ENCODE measurements around the gene PAK1. TPM values are rescaled to one million over a fixed set of nuclear protein-coding genes. Genes with fewer than 3 reads are reported as not detected.

PAK1 gene
- total RNA-seq, 1 donor from 2014 or later, result 39.8 TPM

GRCh38 chr11:77374108-77374507 lies 99.8 kb downstream of the PAK1 start:
- TF ChIP-seq, protein P1, sequence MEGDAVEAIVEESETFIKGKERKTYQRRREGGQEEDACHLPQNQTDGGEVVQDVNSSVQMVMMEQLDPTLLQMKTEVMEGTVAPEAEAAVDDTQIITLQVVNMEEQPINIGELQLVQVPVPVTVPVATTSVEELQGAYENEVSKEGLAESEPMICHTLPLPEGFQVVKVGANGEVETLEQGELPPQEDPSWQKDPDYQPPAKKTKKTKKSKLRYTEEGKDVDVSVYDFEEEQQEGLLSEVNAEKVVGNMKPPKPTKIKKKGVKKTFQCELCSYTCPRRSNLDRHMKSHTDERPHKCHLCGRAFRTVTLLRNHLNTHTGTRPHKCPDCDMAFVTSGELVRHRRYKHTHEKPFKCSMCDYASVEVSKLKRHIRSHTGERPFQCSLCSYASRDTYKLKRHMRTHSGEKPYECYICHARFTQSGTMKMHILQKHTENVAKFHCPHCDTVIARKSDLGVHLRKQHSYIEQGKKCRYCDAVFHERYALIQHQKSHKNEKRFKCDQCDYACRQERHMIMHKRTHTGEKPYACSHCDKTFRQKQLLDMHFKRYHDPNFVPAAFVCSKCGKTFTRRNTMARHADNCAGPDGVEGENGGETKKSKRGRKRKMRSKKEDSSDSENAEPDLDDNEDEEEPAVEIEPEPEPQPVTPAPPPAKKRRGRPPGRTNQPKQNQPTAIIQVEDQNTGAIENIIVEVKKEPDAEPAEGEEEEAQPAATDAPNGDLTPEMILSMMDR (IDR thresholded peaks at IDR 0.05), result no peak
- no peaks in the 10 kb centered on the region for H3K27me3 ChIP-seq
- no peaks in the 10 kb centered on the region for H3K9me3 ChIP-seq
- peaks cover 3 to 49% of the 10 kb centered on the region in 2 donors for H3K36me3 ChIP-seq
- no peak overlapping the region for H3K27ac ChIP-seq
- no peak for DNase-seq (ENCODE audit: low spot score in 2 of 2)
- H3K4me1 ChIP-seq, result no peaks in the 10 kb centered on the region
- no peak overlapping the region for H3K4me3 ChIP-seq
- intact Hi-C loops (cut with DNase I), result loop anchor here (10.0 kb wide), 1 partner anchor 171 kb away; no protein-coding TSS in a partner anchor

DNA sequence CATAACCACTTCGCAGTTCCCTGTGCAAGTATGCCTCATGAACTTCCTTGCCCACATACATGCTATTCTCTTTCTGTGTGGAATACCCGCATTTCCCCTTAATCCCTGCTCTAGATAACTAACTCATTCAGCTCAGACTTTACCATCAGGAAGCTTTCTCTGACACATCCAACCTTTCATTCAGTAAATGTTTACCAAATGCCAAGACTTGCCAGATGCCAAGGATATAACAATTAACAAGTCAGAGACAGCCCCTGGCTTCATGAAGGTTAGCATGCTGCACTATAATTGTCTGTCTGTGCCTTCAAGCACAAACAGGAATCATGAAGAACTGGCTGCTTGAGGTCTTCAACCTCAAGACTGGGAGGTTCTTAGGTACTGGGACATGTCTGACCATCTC lies 101.2 kb downstream of the PAK1 start:
- H3K36me3 ChIP-seq, result peaks cover 0 to 38% of the 10 kb centered on the region in 2 donors
- no peaks in the 10 kb centered on the region for H3K27me3 ChIP-seq
- H3K4me1 ChIP-seq, result no peaks in the 10 kb centered on the region
- intact Hi-C loops (cut with DNase I), result loop anchor here (10.0 kb wide), 1 partner anchor 172 kb away; no protein-coding TSS in a partner anchor
- no peak for DNase-seq (ENCODE audit: low spot score in 2 of 2)
- no peak overlapping the region for H3K4me3 ChIP-seq
- H3K27ac ChIP-seq, result no peak overlapping the region
- H3K9me3 ChIP-seq, result no peaks in the 10 kb centered on the region
- TF ChIP-seq, protein P1 (IDR thresholded peaks at IDR 0.05), result no peak

DNA sequence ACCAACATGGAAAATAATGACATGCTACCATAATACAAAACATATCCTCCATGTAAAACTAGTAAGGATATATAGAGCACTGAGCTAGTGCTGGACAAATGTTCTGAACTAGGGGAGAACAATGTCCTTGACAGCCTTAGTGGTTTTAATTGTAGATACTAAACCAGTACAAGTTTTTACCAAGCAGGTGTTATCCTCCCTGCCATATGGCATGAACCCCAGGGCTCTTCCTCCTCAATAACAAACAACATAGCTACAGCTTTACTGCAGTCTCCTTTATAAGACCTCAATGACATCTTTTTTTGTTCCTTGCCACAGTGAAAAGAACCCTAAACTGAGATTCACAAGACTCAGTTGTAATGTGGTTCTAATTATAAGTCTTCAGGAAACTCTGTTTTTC lies 102.2 kb downstream of the PAK1 start:
- Histone ChIP-seq H3K27me3 (no peaks in the 10 kb centered on the region), H3K4me3 (no peak overlapping the region), H3K27ac (no peak overlapping the region), H3K4me1 (no peaks in the 10 kb centered on the region), H3K36me3 (peaks cover 0 to 35% of the 10 kb centered on the region in 2 donors), H3K9me3 (no peaks in the 10 kb centered on the region)
- DNase-seq (ENCODE audit: low spot score in 2 of 2), result no peak
- TF ChIP-seq, protein P1 (IDR thresholded peaks at IDR 0.05), result no peak
- intact Hi-C loops (cut with DNase I), result loop anchor here (10.0 kb wide), 1 partner anchor 173 kb away; no protein-coding TSS in a partner anchor

DNA sequence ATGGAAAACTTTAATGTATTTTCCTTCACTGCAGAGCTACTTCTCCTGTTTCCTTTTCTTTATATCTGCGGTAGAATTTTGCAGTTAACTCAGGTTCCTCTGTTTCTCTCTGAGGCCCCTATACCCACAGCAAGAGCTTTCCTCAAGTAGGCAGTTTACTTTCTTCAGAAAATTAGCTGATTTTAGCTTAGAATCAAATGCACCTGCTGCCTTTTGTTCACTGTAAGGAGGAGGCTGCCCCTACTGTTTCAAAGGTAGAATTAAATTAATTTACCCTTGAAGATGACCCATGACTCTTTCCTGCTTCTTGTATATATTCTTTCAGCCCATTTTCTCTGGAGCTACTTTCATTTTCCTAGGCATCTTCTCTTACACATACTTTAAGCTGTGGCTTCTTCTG lies 103.7 kb downstream of the PAK1 start:
- H3K36me3 ChIP-seq, result peaks cover 0 to 23% of the 10 kb centered on the region in 2 donors
- DNase-seq (ENCODE audit: low spot score in 2 of 2), result no peak
- no peak overlapping the region for H3K27ac ChIP-seq
- intact Hi-C loops (cut with DNase I), result loop anchor here (10.0 kb wide), 1 partner anchor 175 kb away; no protein-coding TSS in a partner anchor
- H3K9me3 ChIP-seq, result no peaks in the 10 kb centered on the region
- H3K4me1 ChIP-seq, result no peaks in the 10 kb centered on the region
- H3K4me3 ChIP-seq, result no peak overlapping the region
- TF ChIP-seq, protein P1 (IDR thresholded peaks at IDR 0.05), result no peak
- H3K27me3 ChIP-seq, result no peaks in the 10 kb centered on the region

DNA sequence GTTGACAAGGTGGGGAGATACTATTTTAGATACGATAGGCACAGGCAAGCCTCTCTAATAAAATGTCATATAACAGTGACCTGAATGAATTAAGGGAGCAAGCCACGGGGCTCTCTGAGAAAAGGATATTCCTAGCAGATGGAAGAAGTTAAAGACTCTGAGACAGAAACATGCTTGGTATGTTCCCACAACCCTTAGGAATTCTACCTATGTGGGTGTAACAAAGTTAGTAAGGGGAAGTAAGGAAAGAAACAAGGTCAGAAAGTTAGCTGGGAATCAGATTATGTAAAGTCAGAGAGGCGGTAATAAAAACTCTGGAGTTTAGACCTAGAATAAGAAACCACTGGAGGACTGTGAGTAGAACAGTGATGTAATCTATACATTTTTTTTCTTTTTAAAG lies 112.7 kb downstream of the PAK1 start:
- peaks cover 0 to 3% of the 10 kb centered on the region in 2 donors for H3K36me3 ChIP-seq
- TF ChIP-seq, protein P1 (IDR thresholded peaks at IDR 0.05), result no peak
- intact Hi-C loops (cut with DNase I), result no loop called here
- H3K27ac ChIP-seq, result no peak overlapping the region
- no peaks in the 10 kb centered on the region for H3K9me3 ChIP-seq
- DNase-seq (ENCODE audit: low spot score in 2 of 2), result no peak
- no peaks in the 10 kb centered on the region for H3K27me3 ChIP-seq
- no peaks in the 10 kb centered on the region for H3K4me1 ChIP-seq
- H3K4me3 ChIP-seq, result no peak overlapping the region

GRCh38 chr11:77359481-77359880 lies 114.4 kb downstream of the PAK1 start:
- no peaks in the 10 kb centered on the region for H3K27me3 ChIP-seq
- no peak for DNase-seq (ENCODE audit: low spot score in 2 of 2)
- intact Hi-C loops (cut with DNase I), result no loop called here
- no peak overlapping the region for H3K4me3 ChIP-seq
- peaks cover 0 to 3% of the 10 kb centered on the region in 2 donors for H3K36me3 ChIP-seq
- TF ChIP-seq, protein P1 (IDR thresholded peaks at IDR 0.05), result no peak
- no peaks in the 10 kb centered on the region for H3K4me1 ChIP-seq
- H3K27ac ChIP-seq, result no peak overlapping the region
- no peaks in the 10 kb centered on the region for H3K9me3 ChIP-seq
